ENCODE results near the gene EPN2.

- TF ChIP-seq CTCF (IDR thresholded peaks at IDR 0.05), result no peak
- no peak for TF ChIP-seq POLR2A (IDR thresholded peaks at IDR 0.05)
These were observed 96.6 kb downstream of the EPN2 start for GRCh38 chr17:19333736-19334290.
